ENCODE results near the gene TCF21.
"Not testable (repeated sequence)": the region's sequence is repeated elsewhere in the genome, so short reads cannot be mapped to it uniquely, and the experiment has no call there.

Gene TCF21

GRCh38 chr6:133888929-133889556 lies at the start of gene TCF21:
TCF21 (plus strand) TSS chr6:133889113; CDS start chr6:133889398, 285 bp downstream.
- no peak for DNase-seq (ENCODE audit: low read depth)

DNA sequence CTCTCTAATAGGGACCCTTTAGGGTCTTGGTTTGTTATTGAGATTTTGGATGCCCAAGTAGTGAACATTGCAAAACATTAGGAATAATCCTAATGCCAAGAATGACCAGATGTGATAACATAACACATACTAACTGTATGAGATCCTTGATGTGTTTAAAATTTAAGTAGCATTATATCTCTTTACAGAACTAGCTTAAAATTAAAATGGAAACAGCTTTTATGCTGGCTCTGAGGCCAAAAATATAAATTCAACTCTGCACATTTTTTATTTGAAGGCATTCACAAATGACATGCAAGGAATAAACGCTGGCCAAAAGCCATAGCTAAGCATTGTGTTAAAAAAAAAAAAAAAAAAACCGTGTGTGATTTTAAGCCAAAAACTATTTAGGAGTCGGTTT lies 47.7 kb upstream of the TCF21 start:
- no peak for DNase-seq (ENCODE audit: low read depth)

DNA sequence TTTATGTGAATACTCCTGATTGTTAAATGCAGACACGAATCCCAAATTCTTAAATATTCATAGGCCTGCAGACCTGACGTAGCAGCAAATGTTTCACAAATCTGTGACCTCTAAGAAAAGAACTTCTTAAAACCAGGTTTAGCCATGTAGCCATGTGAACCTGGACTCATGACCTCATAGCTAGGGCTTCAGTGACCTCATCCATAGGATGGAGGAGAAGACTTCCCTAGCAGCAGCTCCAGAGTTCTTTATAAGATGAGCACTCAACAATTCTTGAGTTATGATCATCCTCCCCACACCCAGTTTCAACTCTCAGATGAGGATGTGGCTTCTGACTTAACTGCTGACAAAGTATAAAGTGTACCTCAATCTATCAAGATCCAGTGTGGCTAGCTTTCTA lies 45.8 kb upstream of the TCF21 start:
- DNase-seq (ENCODE audit: low read depth) = no peak

GRCh38 chr6:133844709-133845108 lies 44.2 kb upstream of the TCF21 start:
- no peak for DNase-seq (ENCODE audit: low read depth)

GRCh38 chr6:133854041-133854363 lies 34.9 kb upstream of the TCF21 start:
- no peak for DNase-seq (ENCODE audit: low read depth)

GRCh38 chr6:133854364-133855275 lies 34.3 kb upstream of the TCF21 start:
- no peak for DNase-seq (ENCODE audit: low read depth)

DNA sequence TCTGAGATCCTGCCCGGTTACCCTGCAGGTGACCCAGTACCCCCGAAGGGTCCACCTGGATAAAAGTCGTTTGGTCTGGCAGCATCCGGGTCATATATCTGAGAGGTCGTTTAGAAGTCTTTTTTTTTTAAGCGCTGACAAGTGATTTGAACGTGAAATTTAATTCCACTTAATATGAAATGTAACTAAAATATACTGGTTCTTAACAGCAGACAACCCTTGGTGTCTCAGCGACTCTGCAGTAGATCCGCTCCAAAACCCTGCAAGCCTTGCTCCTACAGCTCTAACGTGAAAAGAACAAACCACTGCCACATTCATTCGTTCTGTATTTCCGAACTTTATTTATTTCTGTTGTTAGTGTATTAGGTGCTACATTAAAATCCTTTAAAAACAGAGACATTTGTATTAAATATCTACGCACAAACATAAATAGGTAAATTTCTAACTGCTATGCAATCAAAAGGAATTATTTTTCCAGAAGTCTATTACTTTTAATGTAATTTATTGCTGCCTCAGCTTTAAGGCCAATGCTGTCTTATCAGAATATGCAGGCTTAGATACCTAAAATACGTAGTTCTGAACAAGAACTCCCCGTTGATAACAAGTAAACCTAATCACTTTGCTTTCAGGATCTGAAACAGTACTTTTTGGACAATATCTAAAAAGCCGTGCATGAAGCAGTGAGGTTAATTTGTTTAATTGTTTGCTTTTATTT lies 33.5 kb upstream of the TCF21 start:
- DNase-seq (ENCODE audit: low read depth) = no peak

- no peak for DNase-seq (ENCODE audit: low read depth)
Observed at GRCh38 chr6:133855991-133856370, 32.9 kb upstream of the TCF21 start.

GRCh38 chr6:133856911-133857310 lies 32.0 kb upstream of the TCF21 start:
- no peak for DNase-seq (ENCODE audit: low read depth)

DNA sequence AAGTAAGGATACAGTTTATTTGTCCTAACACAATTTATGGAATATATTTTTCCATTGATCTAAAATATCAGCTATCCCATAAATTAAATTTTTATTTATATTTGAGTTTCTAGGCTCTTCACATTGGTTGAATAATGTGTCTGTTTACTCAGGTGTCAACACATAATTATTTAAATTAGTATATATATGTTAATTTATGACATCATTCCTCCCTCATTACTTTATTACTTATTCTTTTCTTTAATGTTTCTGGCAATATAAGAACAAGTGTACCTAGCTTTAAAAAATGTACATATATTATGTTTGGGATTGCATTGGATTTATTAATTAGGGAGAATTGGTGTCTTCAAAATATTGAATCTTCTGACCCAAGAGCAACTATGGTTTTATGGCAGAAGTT lies 31.2 kb upstream of the TCF21 start:
- no peak for DNase-seq (ENCODE audit: low read depth)

GRCh38 chr6:133861337-133861736 lies 27.6 kb upstream of the TCF21 start:
- not testable (repeated sequence) for DNase-seq (ENCODE audit: low read depth)

GRCh38 chr6:133863228-133863627 lies 25.7 kb upstream of the TCF21 start:
- no peak for DNase-seq (ENCODE audit: low read depth)

GRCh38 chr6:133865680-133866079 lies 23.2 kb upstream of the TCF21 start:
- no peak for DNase-seq (ENCODE audit: low read depth)

GRCh38 chr6:133871131-133871530 lies 17.8 kb upstream of the TCF21 start:
- no peak for DNase-seq (ENCODE audit: low read depth)

- DNase-seq (ENCODE audit: low read depth) = no peak
Observed at GRCh38 chr6:133873538-133873937, 15.4 kb upstream of the TCF21 start.

GRCh38 chr6:133877116-133877515 lies 11.8 kb upstream of the TCF21 start:
- no peak for DNase-seq (ENCODE audit: low read depth)

- no peak for DNase-seq (ENCODE audit: low read depth)
Observed at GRCh38 chr6:133880006-133880405, 8.9 kb upstream of the TCF21 start.

GRCh38 chr6:133880896-133881295 lies 8.0 kb upstream of the TCF21 start:
- no peak for DNase-seq (ENCODE audit: low read depth)

- no peak for DNase-seq (ENCODE audit: low read depth)
Observed at GRCh38 chr6:133886104-133886775, 2.7 kb upstream of the TCF21 start.

- no peak for DNase-seq (ENCODE audit: low read depth)
Observed at GRCh38 chr6:133887156-133887879, 1.6 kb upstream of the TCF21 start.

GRCh38 chr6:133887880-133888230 lies 1.1 kb upstream of the TCF21 start:
- DNase-seq (ENCODE audit: low read depth) = no peak
